Fibroblast of mammary gland (primary cell): ENCODE measurements around the gene RMC1.

Source experiments
- DNase-seq: peaks from one replicate; pipeline ENCODE4 v3.0.0-alpha.2; 2010; ENCODE audit warnings: low read depth
- H3K4me3 ChIP-seq: 2 replicates; pipeline ENCODE4 v1.5.1; 2011; ENCODE audit warnings: low read depth, mild to moderate bottlenecking, low read length, moderate library complexity; ENCODE audit not compliant: control insufficient read depth
- CTCF ChIP-seq: conservative IDR thresholded peaks from 2 replicates; pipeline ENCODE4 v1.5.1; 2011; ENCODE audit warnings: low read depth, low read length, inconsistent platforms; ENCODE audit not compliant: control insufficient read depth, insufficient read depth

The RMC1 gene

GRCh38 chr18:23563377-23564043, 60.2 kb downstream of the RMC1 start:
- DNase-seq, result peak; percentile 87
- no peak overlapping the region for H3K4me3 ChIP-seq
- TF ChIP-seq CTCF, result no peak

GRCh38 chr18:23565916-23566547, 62.7 kb downstream of the RMC1 start:
- no peak for TF ChIP-seq CTCF
- peak; percentile 18 for DNase-seq
- H3K4me3 ChIP-seq, result no peak overlapping the region

GRCh38 chr18:23567671-23568070, 64.4 kb downstream of the RMC1 start:
- no peak for TF ChIP-seq CTCF
- DNase-seq, result no peak
- H3K4me3 ChIP-seq, result no peak overlapping the region

GRCh38 chr18:23568281-23569138, 65.2 kb downstream of the RMC1 start:
- no peak for TF ChIP-seq CTCF
- no peak for DNase-seq

GRCh38 chr18:23569299-23570063, 66.2 kb downstream of the RMC1 start:
- no peak for TF ChIP-seq CTCF
- no peak for DNase-seq
- no peak overlapping the region for H3K4me3 ChIP-seq

More at GRCh38 chr18:23568281-23569138, 65.2 kb downstream of the RMC1 start:
- H3K4me3 ChIP-seq, result no peak overlapping the region

GRCh38 chr18:23570912-23571504, 67.7 kb downstream of the RMC1 start:
- no peak for TF ChIP-seq CTCF
- no peak overlapping the region for H3K4me3 ChIP-seq
- no peak for DNase-seq
